BJ (cell line): Measurements from ENCODE around the gene ACO2. TPM values are rescaled to one million over a fixed set of nuclear protein-coding genes. Genes with fewer than 3 reads are reported as not detected.

Experiments
- CTCF ChIA-PET: fragments of 350-600 bp; formaldehyde crosslinking; extraction: SDS; loops from one replicate; lab custom pipeline; 2021; ENCODE audit warnings: antibody characterized with exemption, inconsistent platforms; lab: Yijun Ruan, JAX
- POLR2A ChIA-PET: fragments of 300-600 bp; sonication (Branson Sonifier 250); formaldehyde crosslinking; extraction: SDS; loops from one replicate; lab custom pipeline; 2021; ENCODE audit warnings: antibody characterized with exemption; lab: Charles Lee
- DNase-seq: peaks from one replicate; pipeline ENCODE4 v3.0.0-alpha.2; 2011; ENCODE audit warnings: low read depth
- H3K27me3 ChIP-seq: 2 replicates; pipeline ENCODE4 v1.6.0; 2011; ENCODE audit warnings: low read length; ENCODE audit not compliant: control insufficient read depth, insufficient read depth
- H3K36me3 ChIP-seq: 2 replicates; pipeline ENCODE4 v1.5.1; 2011; ENCODE audit warnings: low read length; ENCODE audit not compliant: control insufficient read depth, insufficient read depth
- H3K4me3 ChIP-seq: 2 replicates; pipeline ENCODE4 v1.5.1; 2011; ENCODE audit warnings: low read depth, mild to moderate bottlenecking, control low read depth, low read length
- CTCF ChIP-seq: IDR thresholded peaks from 2 replicates; pipeline ENCODE4 v1.5.1; 2011; ENCODE audit warnings: low read depth, mild to moderate bottlenecking, control low read depth, inconsistent platforms, low read length, moderate library complexity; ENCODE audit not compliant: insufficient read depth
- polyA plus RNA-seq: library from polyadenylated mRNA; depleted of rRNA; stranded (reverse); fragments of >200 nt; gene quantifications from 2 replicates; pipeline ENCODE4 v1.2.3, GENCODE V29; 2011

The ACO2 gene
- polyA plus RNA-seq, 1 experiment: 60.5 TPM

DNA sequence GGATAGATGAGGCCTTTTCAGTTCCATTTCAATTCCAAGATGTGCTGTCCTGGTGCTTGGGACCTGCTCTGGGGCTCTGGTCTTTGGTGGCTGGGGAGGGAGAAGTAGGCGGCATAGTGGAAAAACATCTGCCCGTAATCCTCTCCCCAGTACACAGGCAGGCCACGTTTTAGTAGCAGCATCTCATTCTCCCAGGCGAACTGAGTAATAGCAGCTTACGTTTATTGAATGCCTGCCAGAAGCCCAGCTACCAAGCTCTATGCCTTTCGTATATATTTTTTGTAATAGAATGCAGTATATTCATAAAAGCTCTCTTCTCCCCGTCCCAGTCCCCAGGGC is 11.4 kb downstream of the ACO2 start:
- no peak for DNase-seq
- no peak for TF ChIP-seq CTCF
- POLR2A ChIA-PET: interaction anchor here (0.6 kb wide), 1 partner anchor 37 kb away, joined by 3 read pairs; no protein-coding TSS in a partner anchor
- H3K4me3 ChIP-seq: no peak overlapping the region
- CTCF ChIA-PET: interaction anchor here (0.9 to 4.2 kb wide), 7 partner anchors 11 to 117 kb away, joined by 3 to 17 read pairs (median 7); partner anchors contain the start of genes ACO2 and PHF5A
- no peaks in the 10 kb centered on the region for H3K36me3 ChIP-seq
- H3K27me3 ChIP-seq: no peaks in the 10 kb centered on the region

DNA sequence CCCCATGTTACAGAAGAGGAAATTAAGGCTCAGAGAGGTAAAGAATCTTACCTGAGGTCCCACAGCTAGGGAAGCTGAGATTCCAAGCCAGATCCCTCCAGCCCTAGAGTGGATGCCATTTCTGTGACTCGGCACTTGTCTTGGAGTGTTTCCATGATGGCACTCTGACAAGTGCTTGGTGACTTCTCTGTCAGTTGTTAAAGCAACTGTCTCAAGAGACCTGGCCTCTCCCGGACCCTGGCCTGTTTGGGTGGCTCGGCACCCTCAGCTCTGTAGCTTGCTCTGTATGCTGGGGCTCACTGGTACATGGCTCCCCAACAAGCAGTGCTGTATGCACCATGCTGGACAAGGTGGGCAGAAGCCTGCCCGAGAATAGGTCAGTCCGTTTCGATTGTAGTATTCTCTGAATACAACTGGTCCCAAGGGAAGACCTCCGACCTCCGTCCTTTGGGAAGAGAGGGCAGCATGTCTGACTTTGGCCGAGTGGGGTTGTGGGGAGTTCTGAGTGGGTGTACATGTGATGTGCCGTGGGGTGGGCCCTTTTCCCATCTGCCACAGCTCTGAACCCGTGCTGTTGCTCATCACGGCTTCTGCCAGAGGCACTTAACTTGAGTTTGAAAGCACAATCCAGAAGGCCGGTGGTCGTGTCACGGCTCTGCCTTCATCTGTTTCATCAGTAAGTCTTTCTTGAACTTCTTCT is 12.4 kb downstream of the ACO2 start:
- H3K4me3 ChIP-seq: no peak overlapping the region
- CTCF ChIA-PET: interaction anchor here (1.3 to 4.2 kb wide), 6 partner anchors 10 to 116 kb away, joined by 3 to 17 read pairs (median 8); partner anchors contain the start of genes ACO2 and PHF5A
- POLR2A ChIA-PET: interaction anchor here (0.6 kb wide), 1 partner anchor 36 kb away, joined by 3 read pairs; no protein-coding TSS in a partner anchor
- DNase-seq: no peak
- TF ChIP-seq CTCF: no peak
- H3K36me3 ChIP-seq: no peaks in the 10 kb centered on the region
- H3K27me3 ChIP-seq: no peaks in the 10 kb centered on the region

GRCh38 chr22:41481925-41482318 is 13.0 kb downstream of the ACO2 start:
- no peak for DNase-seq
- no peaks in the 10 kb centered on the region for H3K27me3 ChIP-seq
- no peaks in the 10 kb centered on the region for H3K36me3 ChIP-seq
- ChIA-PET CTCF (interaction anchor here (0.5 to 4.2 kb wide), 6 partner anchors 13 to 115 kb away, joined by 3 to 17 read pairs (median 6); partner anchors contain the start of genes ACO2 and PHF5A), POLR2A (no interaction called here)
- TF ChIP-seq CTCF: no peak
- no peak overlapping the region for H3K4me3 ChIP-seq

GRCh38 chr22:41482319-41482935 is 13.5 kb downstream of the ACO2 start:
- no peak for TF ChIP-seq CTCF
- no peak overlapping the region for H3K4me3 ChIP-seq
- DNase-seq: no peak
- POLR2A ChIA-PET: no interaction called here
- H3K36me3 ChIP-seq: no peaks in the 10 kb centered on the region
- no peaks in the 10 kb centered on the region for H3K27me3 ChIP-seq
- CTCF ChIA-PET: interaction anchor here (0.5 to 4.2 kb wide), 7 partner anchors 14 to 115 kb away, joined by 3 to 17 read pairs (median 6); partner anchors contain the start of genes ACO2 and PHF5A

- ChIA-PET POLR2A (no interaction called here), CTCF (interaction anchor here (1.0 kb wide), 1 partner anchor 157 kb away, joined by 3 read pairs; no protein-coding TSS in a partner anchor)
- Histone ChIP-seq H3K27me3 (no peaks in the 10 kb centered on the region), H3K4me3 (no peak overlapping the region), H3K36me3 (no peaks in the 10 kb centered on the region)
- DNase-seq: no peak
- TF ChIP-seq CTCF: no peak
Measured at GRCh38 chr22:41485033-41485432, 16.1 kb downstream of the ACO2 start.
